ENCODE data around the gene VRK3. TPM values are rescaled to one million over a fixed set of nuclear protein-coding genes. Genes with fewer than 3 reads are reported as not detected.
"Not testable (repeated sequence)": the region's sequence is repeated elsewhere in the genome, so short reads cannot be mapped to it uniquely, and the experiment has no call there.

The VRK3 gene
- total and polyA plus RNA-seq, 2 donors (not counting 3 experiments of a cell fraction or from before 2014, with no cell fraction given) = 20.4 to 36.0 TPM

DNA sequence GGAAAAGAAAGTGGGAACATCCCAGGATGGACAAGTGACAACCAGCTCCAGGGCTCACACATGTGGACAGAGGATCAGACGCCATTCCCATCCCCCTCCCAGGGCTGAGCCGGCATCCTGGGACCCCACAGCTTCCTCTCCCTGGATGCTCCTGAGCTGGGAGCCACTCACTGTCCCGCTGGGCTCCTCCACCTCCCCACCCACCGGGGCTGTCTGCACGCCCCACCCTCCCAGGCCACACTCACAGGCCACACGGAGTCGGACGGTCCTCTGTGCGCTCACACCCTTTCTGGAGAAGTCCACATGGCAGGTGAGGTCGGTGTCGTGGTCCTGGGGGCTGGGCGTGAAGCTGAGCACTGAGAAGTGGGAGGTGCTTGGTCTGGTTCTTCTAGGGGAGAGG, 65.3 kb downstream of the VRK3 start:
- intact Hi-C loops (cut with micrococcal nuclease); CTCF ChIA-PET: not testable (repeated sequence)

DNA sequence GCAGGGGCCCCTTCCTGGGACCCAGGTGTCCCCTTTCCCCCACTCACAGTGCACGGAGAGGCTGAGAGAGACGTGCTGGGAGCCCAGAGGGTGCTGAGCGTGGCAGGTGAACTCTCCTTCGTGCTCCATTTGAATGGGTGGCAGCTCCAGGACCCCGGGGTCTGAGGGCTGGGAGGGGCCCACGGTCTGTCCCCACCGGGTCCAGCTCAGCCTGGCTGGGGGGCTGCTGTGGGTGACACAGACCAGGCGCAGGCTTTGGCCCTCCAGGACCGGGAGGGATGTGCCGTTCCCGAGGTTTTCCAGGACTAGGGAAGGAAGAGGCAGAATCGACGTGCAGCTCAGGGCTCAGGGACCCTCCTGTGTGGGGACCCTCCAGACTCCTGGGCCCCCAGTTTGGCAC, 66.6 kb downstream of the VRK3 start:
- FAIRE-seq; H3K4me2 ChIP-seq (ENCODE audit: insufficient read depth, low read length); H3K36me3 ChIP-seq (ENCODE audit: control insufficient read depth in 2 of 2, extremely low read depth in 1 of 2, insufficient read depth in 2 of 2, low read length in 2 of 2); H3K79me2 ChIP-seq (ENCODE audit: control insufficient read depth, insufficient read depth, low read length); H4K20me1 ChIP-seq (replicated peaks; ENCODE audit: control insufficient read depth, extremely low read depth, insufficient read depth, low read length); H3K4me3 ChIP-seq (replicated peaks in 1 of 3; ENCODE audit: insufficient read depth in 1 of 3, low read depth in 1 of 3, low read length in 3 of 3); H3K9me1 ChIP-seq (replicated peaks; ENCODE audit: control insufficient read depth, extremely low read depth, insufficient read depth, low read length); BruUV-seq (replicated peaks); CTCF ChIA-PET; H3K4me1 ChIP-seq (ENCODE audit: control insufficient read depth, extremely low read depth, insufficient read depth, low read length); H3K9ac ChIP-seq (replicated peaks; ENCODE audit: extremely low read depth, insufficient read depth, low read length); DNase-seq (ENCODE audit: low read depth, low spot score); POLR2A ChIA-PET; H3K27ac ChIP-seq (ENCODE audit: insufficient read depth, low read depth, low read length); H3K9me3 ChIP-seq (replicated peaks; ENCODE audit: control insufficient read depth, insufficient read depth, low read length); dilution Hi-C loops (cut with MboI; ENCODE audit: extremely low pct_ligation_motif_present, low sequenced_read_pairs); intact Hi-C loops (cut with micrococcal nuclease); H2AFZ ChIP-seq (ENCODE audit: low read depth, low read length): not testable (repeated sequence)
- peaks cover 6 to 11% of the 10 kb centered on the region in 2 experiments for H3K27me3 ChIP-seq (ENCODE audit: control insufficient read depth in 2 of 2, insufficient read depth in 2 of 2, low read length in 2 of 2)

More for the DNA sequence above, 65.3 kb downstream of the VRK3 start:
- H3K9me1 ChIP-seq (replicated peaks; ENCODE audit: control insufficient read depth, extremely low read depth, insufficient read depth, low read length); H3K79me2 ChIP-seq (ENCODE audit: control insufficient read depth, insufficient read depth, low read length); H3K9ac ChIP-seq (replicated peaks; ENCODE audit: extremely low read depth, insufficient read depth, low read length); H3K4me2 ChIP-seq (ENCODE audit: insufficient read depth, low read length); dilution Hi-C loops (cut with MboI; ENCODE audit: extremely low pct_ligation_motif_present, low sequenced_read_pairs); BruUV-seq (replicated peaks); H3K4me3 ChIP-seq (replicated peaks in 1 of 3; ENCODE audit: insufficient read depth in 1 of 3, low read depth in 1 of 3, low read length in 3 of 3); H4K20me1 ChIP-seq (replicated peaks; ENCODE audit: control insufficient read depth, extremely low read depth, insufficient read depth, low read length); H2AFZ ChIP-seq (ENCODE audit: low read depth, low read length); DNase-seq (ENCODE audit: low read depth, low spot score); POLR2A ChIA-PET; H3K36me3 ChIP-seq (ENCODE audit: control insufficient read depth in 2 of 2, extremely low read depth in 1 of 2, insufficient read depth in 2 of 2, low read length in 2 of 2); FAIRE-seq; H3K27me3 ChIP-seq (ENCODE audit: control insufficient read depth in 2 of 2, insufficient read depth in 2 of 2, low read length in 2 of 2); H3K27ac ChIP-seq (ENCODE audit: insufficient read depth, low read depth, low read length); H3K4me1 ChIP-seq (ENCODE audit: control insufficient read depth, extremely low read depth, insufficient read depth, low read length); H3K9me3 ChIP-seq (replicated peaks; ENCODE audit: control insufficient read depth, insufficient read depth, low read length): not testable (repeated sequence)

DNA sequence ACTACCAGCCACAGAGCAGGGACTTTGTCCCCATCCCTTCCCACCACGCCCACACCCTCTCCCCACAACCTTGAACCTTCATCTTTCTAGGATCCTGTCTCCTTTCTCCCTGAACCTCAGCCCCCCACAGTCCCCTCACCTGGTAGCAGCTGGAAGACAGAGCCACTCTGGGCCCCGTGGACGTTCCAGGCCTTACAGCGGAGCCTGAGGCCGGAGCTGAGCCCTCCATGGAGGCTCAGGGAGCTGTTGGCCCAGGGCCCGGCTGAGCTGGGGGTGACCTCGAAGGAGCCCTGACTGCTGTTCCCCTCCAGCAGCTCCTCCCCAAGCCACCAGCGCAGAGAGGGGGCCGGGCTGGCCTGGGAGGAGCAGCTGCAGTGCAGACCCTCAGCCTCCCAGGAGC, 67.0 kb downstream of the VRK3 start:
- H3K9me1 ChIP-seq (replicated peaks; ENCODE audit: control insufficient read depth, extremely low read depth, insufficient read depth, low read length); H2AFZ ChIP-seq (ENCODE audit: low read depth, low read length); FAIRE-seq; H3K4me3 ChIP-seq (replicated peaks in 1 of 3; ENCODE audit: insufficient read depth in 1 of 3, low read depth in 1 of 3, low read length in 3 of 3); H3K4me1 ChIP-seq (ENCODE audit: control insufficient read depth, extremely low read depth, insufficient read depth, low read length); intact Hi-C loops (cut with micrococcal nuclease); H3K27ac ChIP-seq (ENCODE audit: insufficient read depth, low read depth, low read length); H3K9ac ChIP-seq (replicated peaks; ENCODE audit: extremely low read depth, insufficient read depth, low read length); CTCF ChIA-PET; POLR2A ChIA-PET; DNase-seq (ENCODE audit: low read depth, low spot score); H3K36me3 ChIP-seq (ENCODE audit: control insufficient read depth in 2 of 2, extremely low read depth in 1 of 2, insufficient read depth in 2 of 2, low read length in 2 of 2); BruUV-seq (replicated peaks); H4K20me1 ChIP-seq (replicated peaks; ENCODE audit: control insufficient read depth, extremely low read depth, insufficient read depth, low read length); H3K4me2 ChIP-seq (ENCODE audit: insufficient read depth, low read length); dilution Hi-C loops (cut with MboI; ENCODE audit: extremely low pct_ligation_motif_present, low sequenced_read_pairs); H3K79me2 ChIP-seq (ENCODE audit: control insufficient read depth, insufficient read depth, low read length); H3K9me3 ChIP-seq (replicated peaks; ENCODE audit: control insufficient read depth, insufficient read depth, low read length): not testable (repeated sequence)
- H3K27me3 ChIP-seq (ENCODE audit: control insufficient read depth in 2 of 2, insufficient read depth in 2 of 2, low read length in 2 of 2) = peaks cover 9 to 16% of the 10 kb centered on the region in 2 experiments

Measured in endothelial cell of umbilical vein (primary cell).